CD4-positive, alpha-beta T cell treated with Interleukin-10 for 1 hour (primary cell): ENCODE measurements around the gene DUSP15.
"Not testable (repeated sequence)": the region's sequence is repeated elsewhere in the genome, so short reads cannot be mapped to it uniquely, and the experiment has no call there.

Experiments
- DNase-seq: peaks from one replicate; pipeline ENCODE4 v3.0.0-alpha.2; 2020

DUSP15 gene

GRCh38 chr20:31837896-31838397 lies 32.4 kb downstream of the DUSP15 start:
- DNase-seq, result no peak

GRCh38 chr20:31836853-31837608 lies 33.3 kb downstream of the DUSP15 start:
- DNase-seq, result no peak

GRCh38 chr20:31835977-31836852 lies 34.1 kb downstream of the DUSP15 start:
- DNase-seq, result peak; percentile 39

GRCh38 chr20:31835554-31835953 lies 34.8 kb downstream of the DUSP15 start:
- no peak for DNase-seq

GRCh38 chr20:31833931-31834521 lies 36.3 kb downstream of the DUSP15 start:
- DNase-seq, result no peak

- peak; percentile 55 for DNase-seq
These were observed 37.0 kb downstream of the DUSP15 start for GRCh38 chr20:31833130-31833930.

GRCh38 chr20:31831771-31832306 lies 38.5 kb downstream of the DUSP15 start:
- DNase-seq, result no peak

- no peak for DNase-seq
These were observed 39.1 kb downstream of the DUSP15 start for GRCh38 chr20:31831211-31831610.

- no peak for DNase-seq
These were observed 39.8 kb downstream of the DUSP15 start for GRCh38 chr20:31830406-31830981.

GRCh38 chr20:31829731-31830130 lies 40.6 kb downstream of the DUSP15 start:
- DNase-seq, result no peak

GRCh38 chr20:31828016-31828415 lies 42.3 kb downstream of the DUSP15 start:
- DNase-seq, result not testable (repeated sequence)

GRCh38 chr20:31827059-31827458 lies 43.3 kb downstream of the DUSP15 start:
- DNase-seq, result no peak

GRCh38 chr20:31826074-31826473 lies 44.3 kb downstream of the DUSP15 start:
- no peak for DNase-seq

- DNase-seq, result no peak
These were observed 45.6 kb downstream of the DUSP15 start for GRCh38 chr20:31824554-31825313.

- no peak for DNase-seq
These were observed 46.2 kb downstream of the DUSP15 start for GRCh38 chr20:31824125-31824485.

- DNase-seq, result no peak
These were observed 46.8 kb downstream of the DUSP15 start for GRCh38 chr20:31823360-31824124.

- peak; percentile 72 for DNase-seq
These were observed 47.7 kb downstream of the DUSP15 start for GRCh38 chr20:31822421-31823330.

- no peak for DNase-seq
These were observed 48.9 kb downstream of the DUSP15 start for GRCh38 chr20:31821427-31821826.

- no peak for DNase-seq
These were observed 50.1 kb downstream of the DUSP15 start for GRCh38 chr20:31820228-31820627.
